Caco-2 (cell line): ENCODE measurements around the gene CASP6. TPM values are rescaled to one million over a fixed set of nuclear protein-coding genes. Genes with fewer than 3 reads are reported as not detected.

Experiments used
- BruUV-seq: library from RNA; stranded (reverse); fragments of 400-500 nt; replicated peaks from 2 replicates; lab custom pipeline; 2021; lab: Mats Ljungman, UMichigan
- CTCF ChIA-PET: fragments of 300-600 bp; sonication (Branson Sonifier 250); formaldehyde crosslinking; loops from one replicate; lab custom pipeline; 2022; ENCODE audit warnings: antibody characterized with exemption; lab: Charles Lee
- POLR2A ChIA-PET: fragments of 300-600 bp; sonication (Branson Sonifier 250); formaldehyde crosslinking; loops from one replicate; lab custom pipeline; 2022; ENCODE audit warnings: antibody characterized with exemption; lab: Charles Lee
- DNase-seq, 2 experiments: peaks; one replicate each; pipeline versions ENCODE4 v3.0.0 to v3.0.0-alpha.2; 2020 to 2022
- H3K27me3 ChIP-seq: replicated peaks from 2 replicates; pipeline ENCODE4 v1.6.0; 2011; ENCODE audit warnings: low read length; ENCODE audit not compliant: control insufficient read depth, insufficient read depth
- H3K36me3 ChIP-seq: 2 replicates; pipeline ENCODE4 v1.5.1; 2011; ENCODE audit warnings: low read length; ENCODE audit not compliant: control insufficient read depth, insufficient read depth
- H3K4me1 ChIP-seq: fragments of 250-450 bp; sonication (Bioruptor Pico); 2 replicates; pipeline ENCODE4 v1.5.1; 2020; ENCODE audit warnings: mild to moderate bottlenecking
- H3K4me3 ChIP-seq: 2 replicates; pipeline ENCODE4 v1.5.1; 2011; ENCODE audit warnings: low read depth, mild to moderate bottlenecking, control low read depth, low read length
- H3K9me3 ChIP-seq: fragments of 250-450 bp; sonication (Bioruptor Pico); 2 replicates; pipeline ENCODE4 v1.5.1; 2020; ENCODE audit warnings: mild to moderate bottlenecking, moderate library complexity
- H3K27ac Mint-ChIP-seq: one replicate; pipeline ENCODE4 v1.8.0; 2022; ENCODE audit warnings: mixed read lengths; ENCODE audit not compliant: unreplicated experiment
- H3K27me3 Mint-ChIP-seq: one replicate; pipeline ENCODE4 v1.8.0; 2022; ENCODE audit warnings: mixed read lengths; ENCODE audit not compliant: insufficient read depth, unreplicated experiment
- H3K36me3 Mint-ChIP-seq: one replicate; pipeline ENCODE4 v1.8.0; 2022; ENCODE audit warnings: mild to moderate bottlenecking, mixed read lengths; ENCODE audit not compliant: insufficient read depth, unreplicated experiment
- H3K4me1 Mint-ChIP-seq: one replicate; pipeline ENCODE4 v1.8.0; 2022; ENCODE audit warnings: low read depth, mixed read lengths; ENCODE audit not compliant: unreplicated experiment
- H3K4me3 Mint-ChIP-seq: one replicate; pipeline ENCODE4 v1.8.0; 2022; ENCODE audit warnings: mild to moderate bottlenecking, moderate library complexity, mixed read lengths; ENCODE audit not compliant: unreplicated experiment
- H3K9me3 Mint-ChIP-seq: one replicate; pipeline ENCODE4 v1.8.0; 2022; ENCODE audit warnings: mixed read lengths; ENCODE audit not compliant: unreplicated experiment
- CTCF ChIP-seq, 2 experiments: fragments of 200-600 bp in 1 of 2; IDR thresholded peaks; 1 replicate in 1 of 2; 2 replicates in 1 of 2; pipeline versions ENCODE4 v1.5.1 to v1.8.0; 2011 to 2022; ENCODE audit warnings: antibody characterized with exemption in 1 of 2, control low read depth in 1 of 2, inconsistent platforms in 1 of 2, low read depth in 1 of 2, low read length in 1 of 2, mild to moderate bottlenecking in 1 of 2, moderate library complexity in 1 of 2; ENCODE audit not compliant: insufficient read depth in 1 of 2, severe bottlenecking in 1 of 2, unreplicated experiment in 1 of 2
- intact Hi-C: fragments of 100-400 bp; cut with micrococcal nuclease; formaldehyde crosslinking; loops from one replicate; pipeline ENCODE4 v1.10.0; 2022; ENCODE audit not compliant: unreplicated experiment
- total RNA-seq: library from RNA; stranded (reverse); gene quantifications from 2 replicates; pipeline ENCODE4 v1.2.3, GENCODE V29; 2022

CASP6 gene
- total RNA-seq, 1 experiment from 2014 or later, result 35.9 TPM

- no TSS peak for BruUV-seq
- H3K4me3 Mint-ChIP-seq, result no peak overlapping the region
Observed at GRCh38 chr4:109699553-109700225, 3.6 kb downstream of the CASP6 start.

GRCh38 chr4:109698656-109699055 lies 4.6 kb downstream of the CASP6 start:
- peaks cover 46% of the 10 kb centered on the region for H3K36me3 Mint-ChIP-seq
- no peaks in the 10 kb centered on the region for H3K27me3 ChIP-seq
- no peak overlapping the region for H3K27ac Mint-ChIP-seq
- peaks cover 1% of the 10 kb centered on the region; the same call in 1 of the 2 replicates for H3K36me3 ChIP-seq
- H3K9me3 Mint-ChIP-seq, result no peaks in the 10 kb centered on the region
- H3K4me3 Mint-ChIP-seq, result no peak overlapping the region
- no peak for TF ChIP-seq CTCF (IDR thresholded peaks at IDR 0.05; ENCODE audit: insufficient read depth in 1 of 2, low read depth in 1 of 2, low read length in 1 of 2, severe bottlenecking in 1 of 2, unreplicated experiment in 1 of 2)
- intact Hi-C loops, result no loop called here
- no TSS peak for BruUV-seq
- no peak for DNase-seq
- peaks cover 15% of the 10 kb centered on the region for H3K4me1 Mint-ChIP-seq
- no peaks in the 10 kb centered on the region for H3K27me3 Mint-ChIP-seq
- H3K4me1 ChIP-seq, result peaks cover 15% of the 10 kb centered on the region
- ChIA-PET CTCF (no interaction called here), POLR2A (no interaction called here)
- H3K9me3 ChIP-seq, result no peaks in the 10 kb centered on the region
- no peak overlapping the region for H3K4me3 ChIP-seq

More at GRCh38 chr4:109699553-109700225, 3.6 kb downstream of the CASP6 start:
- peaks cover 36% of the 10 kb centered on the region for H3K36me3 Mint-ChIP-seq
- no peaks in the 10 kb centered on the region for H3K9me3 Mint-ChIP-seq
- peaks cover 22% of the 10 kb centered on the region for H3K4me1 Mint-ChIP-seq
- H3K27ac Mint-ChIP-seq, result no peak overlapping the region
- intact Hi-C loops, result loop anchor here (5.0 kb wide), 2 partner anchors 118 to 267 kb away; partner anchors contain the start of genes GAR1 and SEC24B
- POLR2A ChIA-PET, result no interaction called here
- Histone ChIP-seq H3K9me3 (no peaks in the 10 kb centered on the region), H3K27me3 (no peaks in the 10 kb centered on the region), H3K36me3 (peaks cover 1% of the 10 kb centered on the region; the same call in 1 of the 2 replicates), H3K4me3 (no peak overlapping the region), H3K4me1 (peaks cover 22% of the 10 kb centered on the region)
- CTCF ChIA-PET, result interaction anchor here (0.6 kb wide), 1 partner anchor 11 kb away, joined by 4 read pairs; no protein-coding TSS in a partner anchor
- no peak for DNase-seq
- no peaks in the 10 kb centered on the region for H3K27me3 Mint-ChIP-seq
- TF ChIP-seq CTCF (IDR thresholded peaks at IDR 0.05; ENCODE audit: insufficient read depth in 1 of 2, low read depth in 1 of 2, low read length in 1 of 2, severe bottlenecking in 1 of 2, unreplicated experiment in 1 of 2), result no peak

- Mint-ChIP-seq H3K4me3 (no peak overlapping the region), H3K27ac (no peak overlapping the region), H3K27me3 (no peaks in the 10 kb centered on the region), H3K36me3 (peaks cover 37% of the 10 kb centered on the region), H3K4me1 (no peaks in the 10 kb centered on the region), H3K9me3 (no peaks in the 10 kb centered on the region)
- ChIA-PET POLR2A (no interaction called here), CTCF (no interaction called here)
- Histone ChIP-seq H3K9me3 (no peaks in the 10 kb centered on the region), H3K4me3 (no peak overlapping the region), H3K36me3 (no peaks in the 10 kb centered on the region; the same call in 1 of the 2 replicates), H3K4me1 (no peaks in the 10 kb centered on the region), H3K27me3 (no peaks in the 10 kb centered on the region)
- DNase-seq, result no peak
- no peak for TF ChIP-seq CTCF (IDR thresholded peaks at IDR 0.05; ENCODE audit: insufficient read depth in 1 of 2, low read depth in 1 of 2, low read length in 1 of 2, severe bottlenecking in 1 of 2, unreplicated experiment in 1 of 2)
- no TSS peak for BruUV-seq
- intact Hi-C loops, result no loop called here
Observed at GRCh38 chr4:109691411-109691920, 11.8 kb downstream of the CASP6 start.
